OCI-LY1 (cell line): ENCODE results near the gene ACTR2.
A peak's percentile ranks its signal among the peaks of the same experiment; 100 is the strongest.

ENCODE experiments used
- H2AFZ ChIP-seq: fragments of 200-600 bp; sonication (generic), shearing (Covaris generic); 2 replicates; pipeline ENCODE4 v1.6.0; 2014; ENCODE audit warnings: antibody characterized with exemption, mild to moderate bottlenecking, low read length
- H3F3A ChIP-seq: fragments of 200-600 bp; sonication (generic), shearing (Covaris generic); 2 replicates; pipeline ENCODE4 v1.6.0; 2014; ENCODE audit warnings: mild to moderate bottlenecking, antibody characterized with exemption, low read length, moderate library complexity; ENCODE audit not compliant: insufficient read depth
- H3K27ac ChIP-seq: fragments of 200-600 bp; sonication (generic); 2 replicates; pipeline ENCODE4 v1.5.1; 2014; ENCODE audit warnings: low read length, mixed run types, mild to moderate bottlenecking, low read depth; ENCODE audit not compliant: poor library complexity, severe bottlenecking
- H3K27me3 ChIP-seq: fragments of 200-600 bp; sonication (generic); 2 replicates; pipeline ENCODE4 v1.6.0; 2014; ENCODE audit warnings: antibody characterized with exemption, mild to moderate bottlenecking, low read length, moderate library complexity; ENCODE audit not compliant: insufficient read depth
- H3K36me3 ChIP-seq: fragments of 200-600 bp; sonication (generic); 2 replicates; pipeline ENCODE4 v1.6.1; 2014; ENCODE audit warnings: mild to moderate bottlenecking, antibody characterized with exemption, low read length, moderate library complexity, mixed read lengths; ENCODE audit not compliant: insufficient read depth
- H3K4me1 ChIP-seq: fragments of 200-600 bp; sonication (generic); 2 replicates; pipeline ENCODE4 v1.5.1; 2014; ENCODE audit warnings: mild to moderate bottlenecking, low read length, moderate library complexity; ENCODE audit not compliant: insufficient read depth, severe bottlenecking
- H3K4me2 ChIP-seq: fragments of 200-600 bp; sonication (generic), shearing (Covaris generic); 2 replicates; pipeline ENCODE4 v1.6.1; 2014; ENCODE audit warnings: low read length
- H3K4me3 ChIP-seq: fragments of 200-600 bp; sonication (generic); 2 replicates; pipeline ENCODE4 v1.5.1; 2014; ENCODE audit warnings: low read length, low read depth, mild to moderate bottlenecking, mixed read lengths; ENCODE audit not compliant: poor library complexity, severe bottlenecking
- H3K79me2 ChIP-seq: fragments of 200-600 bp; shearing (Covaris generic); 2 replicates; pipeline ENCODE4 v1.6.1; 2016; ENCODE audit warnings: mixed run types, low read length, mixed read lengths; ENCODE audit not compliant: insufficient read depth
- H3K9ac ChIP-seq: fragments of 200-600 bp; sonication (generic), shearing (Covaris generic); 2 replicates; pipeline ENCODE4 v1.6.1; 2014; ENCODE audit warnings: mild to moderate bottlenecking, low read length, mixed read lengths
- H3K9me2 ChIP-seq: fragments of 200-600 bp; sonication (generic), shearing (Covaris generic); 2 replicates; pipeline ENCODE4 v1.6.1; 2014; ENCODE audit warnings: low read depth, mild to moderate bottlenecking, low read length, mixed read lengths
- H3K9me3 ChIP-seq: fragments of 200-600 bp; shearing (Covaris generic); 2 replicates; pipeline ENCODE4 v1.6.1; 2014; ENCODE audit warnings: low read length, mixed read lengths
- H4K20me1 ChIP-seq: fragments of 200-600 bp; sonication (generic), shearing (Covaris generic); 2 replicates; pipeline ENCODE4 v1.6.0; 2016; ENCODE audit warnings: mild to moderate bottlenecking, low read length; ENCODE audit not compliant: insufficient read depth
- CTCF ChIP-seq: fragments of 200-600 bp; sonication (generic), shearing (Covaris generic); IDR thresholded peaks from 2 replicates; pipeline ENCODE4 v1.5.1; 2017; ENCODE audit warnings: mild to moderate bottlenecking, antibody characterized with exemption, low read length, moderate library complexity, mixed read lengths
- EZH2 ChIP-seq: fragments of 200-600 bp; sonication (generic), shearing (Covaris generic); IDR thresholded peaks from 2 replicates; pipeline ENCODE4 v1.8.0; 2017; ENCODE audit warnings: borderline replicate concordance, mixed run types, mild to moderate bottlenecking, antibody characterized with exemption, low read length, moderate library complexity, mixed read lengths

The ACTR2 gene

GRCh38 chr2:65300761-65301711 is 73.4 kb downstream of the ACTR2 start:
- H3K79me2 ChIP-seq, result no peaks in the 10 kb centered on the region
- peaks cover 68% of the 10 kb centered on the region for H3K4me1 ChIP-seq
- H2AFZ ChIP-seq, result no peak overlapping the region
- peak overlapping the region; percentile 56 for H3K4me2 ChIP-seq
- H3K4me3 ChIP-seq, result peak overlapping the region; percentile 38
- H3K36me3 ChIP-seq, result no peaks in the 10 kb centered on the region
- no peaks in the 10 kb centered on the region for H3K27me3 ChIP-seq
- H3K9ac ChIP-seq, result peak overlapping the region; percentile 45; the same call in 1 of the 2 replicates
- no peaks in the 10 kb centered on the region for H3K9me2 ChIP-seq
- no peak for TF ChIP-seq EZH2
- TF ChIP-seq CTCF, result no peak
- no peaks in the 10 kb centered on the region for H3K9me3 ChIP-seq
- H3K27ac ChIP-seq, result peak overlapping the region; percentile 93
- H3F3A ChIP-seq, result no peaks in the 10 kb centered on the region
- H4K20me1 ChIP-seq, result no peaks in the 10 kb centered on the region

GRCh38 chr2:65305934-65306333 is 78.3 kb downstream of the ACTR2 start:
- no peak overlapping the region for H3K4me3 ChIP-seq
- TF ChIP-seq CTCF (no peak), EZH2 (no peak)
- no peak overlapping the region for H2AFZ ChIP-seq
- no peaks in the 10 kb centered on the region for H3K79me2 ChIP-seq
- H3F3A ChIP-seq, result no peaks in the 10 kb centered on the region
- H3K4me1 ChIP-seq, result peaks cover 38% of the 10 kb centered on the region
- no peaks in the 10 kb centered on the region for H3K27me3 ChIP-seq
- H3K9me3 ChIP-seq, result no peaks in the 10 kb centered on the region
- H3K27ac ChIP-seq, result no peak overlapping the region
- no peak overlapping the region for H3K9ac ChIP-seq
- peaks cover 5% of the 10 kb centered on the region; the same call in 1 of the 2 replicates for H3K36me3 ChIP-seq
- H3K4me2 ChIP-seq, result no peak overlapping the region
- no peaks in the 10 kb centered on the region for H3K9me2 ChIP-seq
- H4K20me1 ChIP-seq, result no peaks in the 10 kb centered on the region

- Histone ChIP-seq H2AFZ (no peak overlapping the region), H3K9me2 (no peaks in the 10 kb centered on the region), H3K79me2 (no peaks in the 10 kb centered on the region), H3K27ac (peak overlapping the region; percentile 25), H3K9me3 (no peaks in the 10 kb centered on the region), H3K9ac (no peak overlapping the region), H3K4me3 (no peak overlapping the region), H3K4me1 (peaks cover 10% of the 10 kb centered on the region), H3K36me3 (peaks cover 41% of the 10 kb centered on the region), H3K4me2 (no peak overlapping the region), H4K20me1 (no peaks in the 10 kb centered on the region), H3K27me3 (no peaks in the 10 kb centered on the region), H3F3A (no peaks in the 10 kb centered on the region)
- no peak for TF ChIP-seq EZH2
- TF ChIP-seq CTCF, result no peak
Observed at GRCh38 chr2:65309699-65310098, 82.1 kb downstream of the ACTR2 start.
